Lower lobe of right lung (tissue), 2 donors: ENCODE results near the gene CTNNBL1. TPM values are rescaled to one million over a fixed set of nuclear protein-coding genes. Genes with fewer than 3 reads are reported as not detected.

Experiments
- ATAC-seq, 2 donors: fragments of 200-7000 bp; cut with Tn5 transposase; one replicate each; pipeline ENCODE4 v1.9.1; 2020 to 2022; ENCODE audit warnings: mild to moderate bottlenecking in 2 of 2, moderate library complexity in 2 of 2
- DNase-seq: peaks from one replicate; pipeline ENCODE4 v3.0.0-alpha.2; 2020
- H3K27ac ChIP-seq: fragments of 200-600 bp; one replicate; pipeline ENCODE4 v1.8.0; 2022
- H3K27me3 ChIP-seq: fragments of 200-600 bp; one replicate; pipeline ENCODE4 v1.8.0; 2022; ENCODE audit warnings: low read depth
- H3K36me3 ChIP-seq: fragments of 200-600 bp; one replicate; pipeline ENCODE4 v1.8.0; 2022; ENCODE audit warnings: mild to moderate bottlenecking
- H3K4me1 ChIP-seq: fragments of 200-600 bp; one replicate; pipeline ENCODE4 v1.8.0; 2022
- H3K4me3 ChIP-seq: fragments of 200-600 bp; one replicate; pipeline ENCODE4 v1.8.0; 2022; ENCODE audit warnings: mild to moderate bottlenecking
- H3K9me3 ChIP-seq: fragments of 200-600 bp; one replicate; pipeline ENCODE4 v1.8.0; 2022
- CTCF ChIP-seq: fragments of 200-600 bp; IDR thresholded peaks from one replicate; pipeline ENCODE4 v1.8.0; 2022; ENCODE audit warnings: antibody characterized with exemption, mild to moderate bottlenecking
- intact Hi-C: fragments of 100-400 bp; cut with DNase I; formaldehyde crosslinking; loops from one replicate; pipeline ENCODE4 v1.11.0; 2022
- total RNA-seq: library from RNA; stranded (reverse); fragmentation: NEBNext Ultra II Directional; extraction: Animal tissue kit (Norgen Biotek cat#: 25700); gene quantifications from one replicate; pipeline ENCODE4 v1.2.1, GENCODE V29; 2021
- donor health status: DM: no; HTN: yes; CAD: no; lungs with severe emphysema.

The CTNNBL1 gene
- total RNA-seq, 1 donor from 2014 or later = 52.3 TPM

GRCh38 chr20:37915800-37916570 is 222.2 kb downstream of the CTNNBL1 start:
- no peaks in the 10 kb centered on the region for H3K36me3 ChIP-seq
- no peaks in the 10 kb centered on the region for H3K9me3 ChIP-seq
- intact Hi-C loops = no loop called here
- peaks cover 65% of the 10 kb centered on the region for H3K27me3 ChIP-seq
- H3K4me1 ChIP-seq = peaks cover 10% of the 10 kb centered on the region
- H3K4me3 ChIP-seq = no peak overlapping the region
- DNase-seq (no peak), ATAC-seq (peak; percentile 14 to 45)
- no peak for TF ChIP-seq CTCF
- no peak overlapping the region for H3K27ac ChIP-seq

GRCh38 chr20:37917461-37917860 is 223.6 kb downstream of the CTNNBL1 start:
- intact Hi-C loops = no loop called here
- no peaks in the 10 kb centered on the region for H3K9me3 ChIP-seq
- no peak overlapping the region for H3K27ac ChIP-seq
- no peak overlapping the region for H3K4me3 ChIP-seq
- peaks cover 56% of the 10 kb centered on the region for H3K27me3 ChIP-seq
- no peaks in the 10 kb centered on the region for H3K36me3 ChIP-seq
- H3K4me1 ChIP-seq = peaks cover 10% of the 10 kb centered on the region
- no peak for TF ChIP-seq CTCF
- ATAC-seq (no peak), DNase-seq (no peak)

GRCh38 chr20:37918035-37918434 is 224.2 kb downstream of the CTNNBL1 start:
- ATAC-seq (no peak), DNase-seq (no peak)
- intact Hi-C loops = no loop called here
- no peak for TF ChIP-seq CTCF
- Histone ChIP-seq H3K4me3 (no peak overlapping the region), H3K9me3 (no peaks in the 10 kb centered on the region), H3K4me1 (peaks cover 10% of the 10 kb centered on the region), H3K27me3 (peaks cover 55% of the 10 kb centered on the region), H3K36me3 (no peaks in the 10 kb centered on the region), H3K27ac (no peak overlapping the region)

- Histone ChIP-seq H3K36me3 (no peaks in the 10 kb centered on the region), H3K9me3 (no peaks in the 10 kb centered on the region), H3K4me1 (peaks cover 9% of the 10 kb centered on the region), H3K27ac (no peak overlapping the region), H3K4me3 (no peak overlapping the region), H3K27me3 (peaks cover 44% of the 10 kb centered on the region)
- no peak for TF ChIP-seq CTCF
- no peak for ATAC-seq
- intact Hi-C loops = no loop called here
- no peak for DNase-seq
Observed at GRCh38 chr20:37919389-37920040, 225.7 kb downstream of the CTNNBL1 start.

- ATAC-seq = no peak
- Histone ChIP-seq H3K4me1 (peaks cover under 1% of the 10 kb centered on the region), H3K36me3 (no peaks in the 10 kb centered on the region), H3K27me3 (peaks cover 37% of the 10 kb centered on the region), H3K4me3 (no peak overlapping the region), H3K9me3 (no peaks in the 10 kb centered on the region), H3K27ac (no peak overlapping the region)
- DNase-seq = no peak
- intact Hi-C loops = no loop called here
- TF ChIP-seq CTCF = no peak
Observed at GRCh38 chr20:37920270-37920669, 226.4 kb downstream of the CTNNBL1 start.
